AG09319 (cell line): ENCODE data around the gene UBXN10.
"Not testable (repeated sequence)": the region's sequence is repeated elsewhere in the genome, so short reads cannot be mapped to it uniquely, and the experiment has no call there.

ENCODE experiments used
- DNase-seq: peaks from one replicate; pipeline ENCODE4 v3.0.0-alpha.2; 2010; ENCODE audit warnings: low read depth; ENCODE audit errors: extremely low read depth
- CTCF ChIP-seq: IDR thresholded peaks from 2 replicates; pipeline ENCODE4 v1.5.1; 2011; ENCODE audit warnings: low read depth, mild to moderate bottlenecking, inconsistent platforms, low read length, moderate library complexity

The UBXN10 gene

GRCh38 chr1:20215716-20216115 is 29.8 kb downstream of the UBXN10 start:
- no peak for DNase-seq

GRCh38 chr1:20216574-20216973 is 30.7 kb downstream of the UBXN10 start:
- DNase-seq: no peak
- TF ChIP-seq CTCF: peak; percentile 16

More at GRCh38 chr1:20215716-20216115, 29.8 kb downstream of the UBXN10 start:
- no peak for TF ChIP-seq CTCF

GRCh38 chr1:20219053-20219452 is 33.2 kb downstream of the UBXN10 start:
- not testable (repeated sequence) for DNase-seq

- no peak for TF ChIP-seq CTCF
Observed at GRCh38 chr1:20220036-20220435, 34.1 kb downstream of the UBXN10 start.

DNA sequence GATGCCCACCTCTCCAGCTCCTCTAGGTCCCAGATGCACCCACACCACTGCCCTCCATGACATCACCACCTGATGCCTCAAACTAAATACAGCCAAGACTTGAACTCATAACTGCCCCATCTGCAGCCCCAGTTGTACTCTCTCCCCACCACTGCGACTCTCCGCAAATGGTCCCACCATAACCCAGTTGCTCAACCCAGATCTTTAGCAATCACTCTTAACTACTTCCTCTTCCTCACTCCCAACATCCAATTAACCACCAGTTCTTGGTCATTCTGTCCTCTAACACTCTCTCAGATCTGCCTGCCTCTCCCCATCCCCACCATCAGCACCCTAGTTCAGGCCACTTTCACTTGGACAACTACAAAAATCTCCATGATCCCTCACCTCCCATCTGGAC is 37.2 kb downstream of the UBXN10 start:
- no peak for TF ChIP-seq CTCF
- DNase-seq: no peak

More at GRCh38 chr1:20220036-20220435, 34.1 kb downstream of the UBXN10 start:
- DNase-seq: no peak

DNA sequence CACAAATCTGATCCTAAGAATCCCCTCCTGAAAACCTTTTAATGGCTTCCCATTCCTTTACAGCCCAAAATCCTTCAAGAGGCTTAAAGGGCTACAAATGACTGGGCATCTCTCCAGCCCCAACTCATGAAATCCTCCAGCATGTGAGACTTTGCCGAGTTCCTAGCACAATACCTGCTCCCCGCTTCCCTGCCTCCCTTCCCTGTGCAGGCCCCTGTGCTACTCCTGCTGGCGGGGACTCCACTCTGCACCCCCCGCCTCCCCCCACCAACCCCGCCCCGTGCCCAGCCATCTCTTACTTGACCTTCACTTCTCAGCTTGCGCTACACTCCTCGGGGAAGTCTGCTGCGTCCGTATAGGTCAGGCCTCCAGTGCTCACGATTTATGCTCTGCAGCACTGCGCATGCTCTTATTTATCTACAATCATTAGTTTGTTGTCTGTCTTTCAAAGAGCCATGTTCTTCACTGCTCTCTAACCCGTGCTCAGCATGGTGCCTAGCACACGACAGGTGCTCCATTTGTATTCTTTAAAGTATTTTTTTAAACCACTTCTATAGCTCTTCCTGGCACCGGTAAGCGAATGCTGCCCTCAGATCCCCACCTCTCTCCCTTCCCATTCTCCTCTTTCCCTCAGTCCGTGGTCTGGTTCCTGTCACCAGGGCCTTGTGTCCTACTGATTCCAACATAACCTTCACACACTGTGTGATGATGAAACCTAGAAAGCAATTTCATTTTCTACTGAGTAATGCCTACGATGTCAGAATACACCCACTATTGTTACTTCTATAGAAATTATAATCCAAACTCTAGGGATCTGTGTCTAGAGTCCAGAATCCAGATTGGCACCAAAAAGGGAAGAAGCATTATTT is 37.9 kb downstream of the UBXN10 start:
- no peak for DNase-seq
- TF ChIP-seq CTCF: no peak

DNA sequence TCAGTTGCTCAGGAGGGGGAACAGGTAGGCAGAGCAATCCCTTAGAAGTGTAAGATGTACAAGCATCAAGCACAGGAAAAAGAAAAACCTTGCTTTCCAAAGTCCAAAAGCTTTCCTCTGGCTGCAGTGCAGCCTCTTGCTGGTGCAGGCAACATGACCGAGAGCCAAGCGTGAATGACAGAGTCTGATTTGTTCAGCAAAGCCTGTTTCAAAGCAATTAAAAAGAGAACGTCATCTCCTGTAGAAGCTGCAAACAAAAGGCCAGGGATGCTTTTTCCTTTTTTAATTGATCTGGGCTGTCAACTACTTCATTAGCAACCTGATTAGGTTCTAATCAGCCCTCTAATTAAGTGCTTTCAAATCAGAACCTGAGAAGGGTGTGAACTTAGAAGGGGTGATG is 38.6 kb downstream of the UBXN10 start:
- no peak for DNase-seq
- TF ChIP-seq CTCF: no peak

DNA sequence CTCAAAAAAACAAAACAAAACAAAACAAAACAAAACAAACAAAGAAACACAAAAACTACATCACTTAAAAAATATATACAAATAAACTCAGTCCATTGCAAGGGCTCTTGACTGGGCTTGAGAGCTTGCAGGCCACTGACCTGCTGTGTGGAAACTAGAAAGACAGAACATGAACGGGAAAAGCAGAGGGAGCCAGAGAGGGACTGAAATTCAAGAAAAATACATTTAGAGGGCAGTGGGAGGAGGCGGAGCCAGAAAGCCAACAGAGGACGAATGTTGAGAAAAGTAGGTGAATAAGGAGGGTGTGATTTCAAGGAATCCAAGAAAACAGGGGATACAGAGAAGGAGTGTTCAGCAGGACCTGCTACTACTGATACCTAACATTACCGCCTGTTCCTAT is 41.8 kb downstream of the UBXN10 start:
- DNase-seq: no peak
- no peak for TF ChIP-seq CTCF
